Gastroesophageal sphincter (tissue), 4 donors: ENCODE measurements around the gene KIF5A. TPM values are rescaled to one million over a fixed set of nuclear protein-coding genes. Genes with fewer than 3 reads are reported as not detected.

ENCODE experiments used
- ATAC-seq: fragments of 150-250 bp; one replicate; pipeline ENCODE4 v1.9.1; 2016; ENCODE audit warnings: mild to moderate bottlenecking, moderate library complexity
- H3K27ac ChIP-seq, 4 donors: fragments of 200-600 bp; sonication (generic) in 3 of 4; 1 replicate in 3 of 4; 2 replicates in 1 of 4; pipeline ENCODE4 v1.5.1; 2016 to 2019
- H3K27me3 ChIP-seq: fragments of 200-600 bp; sonication (generic); one replicate; pipeline ENCODE4 v1.5.1; 2019
- H3K36me3 ChIP-seq, 2 donors: fragments of 200-600 bp; sonication (generic); one replicate each; pipeline ENCODE4 v1.5.1; 2019; ENCODE audit warnings: control low read depth in 1 of 2
- H3K4me1 ChIP-seq, 3 donors: fragments of 200-600 bp; sonication (generic); 1 replicate in 2 of 3; 2 replicates in 1 of 3; pipeline ENCODE4 v1.5.1; 2016 to 2019; ENCODE audit warnings: control low read depth in 2 of 3
- H3K4me3 ChIP-seq, 2 donors: fragments of 200-600 bp; sonication (generic); one replicate each; pipeline ENCODE4 v1.5.1; 2019; ENCODE audit warnings: mild to moderate bottlenecking in 1 of 2, moderate library complexity in 1 of 2
- H3K9me3 ChIP-seq, 3 donors: fragments of 200-600 bp; sonication (generic); one replicate each; pipeline ENCODE4 v1.5.1; 2017 to 2019; ENCODE audit warnings: control low read depth in 2 of 3
- EP300 ChIP-seq: sonication (generic); formaldehyde crosslinking; IDR thresholded peaks from one replicate; pipeline ENCODE4 v1.6.1; 2017; ENCODE audit warnings: antibody characterized with exemption, mild to moderate bottlenecking
- POLR2A ChIP-seq, 2 donors: fragments of 450-650 bp; IDR thresholded peaks; one replicate each; pipeline ENCODE4 v1.6.1; 2017; ENCODE audit warnings: antibody characterized with exemption in 2 of 2, mild to moderate bottlenecking in 2 of 2, moderate library complexity in 1 of 2
- POLR2AphosphoS5 ChIP-seq: sonication (generic); formaldehyde crosslinking; IDR thresholded peaks from one replicate; pipeline ENCODE4 v1.6.1; 2017; ENCODE audit warnings: antibody characterized with exemption
- WGBS, 2 donors: methylation state at CpG; one replicate each; pipeline ENCODE4 v1.1.5; 2018; ENCODE audit warnings: low coverage in 1 of 2; 5-methylcytosine and 5-hydroxymethylcytosine counted together
- total RNA-seq, 4 donors: library from RNA; depleted of rRNA; stranded (reverse); fragments of >200 nt; gene quantifications; one replicate each; pipeline ENCODE4 v1.1.0, GENCODE V29; 2016
- TF ChIP-seq, protein P1 (sequence below), 4 experiments: fragments of 200-600 bp in 2 of 4; fragments of 450-650 bp in 2 of 4; sonication (generic) in 1 of 4; IDR thresholded peaks; one replicate each; pipeline ENCODE4 v1.5.1; 2017 to 2019; ENCODE audit warnings: antibody characterized with exemption in 4 of 4, mild to moderate bottlenecking in 2 of 4, moderate library complexity in 2 of 4

KIF5A gene
- total RNA-seq, 4 donors from 2014 or later: 0.89 to 4.7 (median 1.6) TPM

DNA sequence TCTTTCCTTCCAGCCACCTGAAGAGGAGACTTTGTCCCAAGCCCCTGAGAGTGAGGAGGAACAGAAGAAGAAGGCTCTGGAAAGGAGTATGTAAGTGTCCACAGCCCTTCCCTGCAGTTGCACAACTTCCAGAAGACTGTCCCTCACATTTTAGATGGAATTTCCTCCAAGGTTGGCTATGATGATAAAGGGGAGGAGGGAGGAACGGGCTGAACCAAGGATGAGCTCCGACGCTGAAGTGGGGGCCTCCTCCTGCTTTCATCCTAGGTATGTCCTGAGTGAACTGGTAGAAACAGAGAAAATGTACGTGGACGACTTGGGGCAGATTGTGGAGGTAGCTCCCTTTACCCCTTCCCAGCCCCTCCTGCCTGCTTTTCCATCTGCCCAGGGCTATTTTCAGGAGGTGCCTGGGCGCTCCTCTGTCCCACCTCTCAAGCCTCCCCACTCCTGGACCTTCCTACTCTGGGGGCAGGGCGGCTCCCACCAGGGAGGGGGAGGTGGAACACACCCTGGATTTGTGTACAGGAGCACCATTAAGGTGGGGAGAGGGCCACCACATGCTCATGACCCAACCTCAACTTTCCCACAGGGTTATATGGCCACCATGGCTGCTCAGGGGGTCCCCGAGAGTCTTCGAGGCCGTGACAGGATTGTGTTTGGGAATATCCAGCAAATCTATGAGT is 63.7 kb downstream of the KIF5A start:
- no peaks in the 10 kb centered on the region for H3K9me3 ChIP-seq
- peaks cover 10% of the 10 kb centered on the region for H3K27me3 ChIP-seq
- no peak for ATAC-seq
- 53 to 67% methylated on average over 3 to 4 of the region's 10 CpGs for whole genome bisulfite sequencing, 2 donors
- TF ChIP-seq, protein P1, sequence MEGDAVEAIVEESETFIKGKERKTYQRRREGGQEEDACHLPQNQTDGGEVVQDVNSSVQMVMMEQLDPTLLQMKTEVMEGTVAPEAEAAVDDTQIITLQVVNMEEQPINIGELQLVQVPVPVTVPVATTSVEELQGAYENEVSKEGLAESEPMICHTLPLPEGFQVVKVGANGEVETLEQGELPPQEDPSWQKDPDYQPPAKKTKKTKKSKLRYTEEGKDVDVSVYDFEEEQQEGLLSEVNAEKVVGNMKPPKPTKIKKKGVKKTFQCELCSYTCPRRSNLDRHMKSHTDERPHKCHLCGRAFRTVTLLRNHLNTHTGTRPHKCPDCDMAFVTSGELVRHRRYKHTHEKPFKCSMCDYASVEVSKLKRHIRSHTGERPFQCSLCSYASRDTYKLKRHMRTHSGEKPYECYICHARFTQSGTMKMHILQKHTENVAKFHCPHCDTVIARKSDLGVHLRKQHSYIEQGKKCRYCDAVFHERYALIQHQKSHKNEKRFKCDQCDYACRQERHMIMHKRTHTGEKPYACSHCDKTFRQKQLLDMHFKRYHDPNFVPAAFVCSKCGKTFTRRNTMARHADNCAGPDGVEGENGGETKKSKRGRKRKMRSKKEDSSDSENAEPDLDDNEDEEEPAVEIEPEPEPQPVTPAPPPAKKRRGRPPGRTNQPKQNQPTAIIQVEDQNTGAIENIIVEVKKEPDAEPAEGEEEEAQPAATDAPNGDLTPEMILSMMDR (IDR thresholded peaks at IDR 0.05): no peak
- TF ChIP-seq POLR2A (IDR thresholded peaks at IDR 0.05): no peak
- no peak for TF ChIP-seq POLR2AphosphoS5
- no peak for TF ChIP-seq EP300
- peaks cover 0 to 83% (median 27%) of the 10 kb centered on the region in 3 donors for H3K4me1 ChIP-seq
- H3K27ac ChIP-seq: peak overlapping the region in 3 of 4 donors; percentile 96 to 99 (median 98)
- peaks cover 0 to 55% of the 10 kb centered on the region in 2 donors for H3K36me3 ChIP-seq
- peak overlapping the region in 1 of 2 donors; percentile 89 for H3K4me3 ChIP-seq

DNA sequence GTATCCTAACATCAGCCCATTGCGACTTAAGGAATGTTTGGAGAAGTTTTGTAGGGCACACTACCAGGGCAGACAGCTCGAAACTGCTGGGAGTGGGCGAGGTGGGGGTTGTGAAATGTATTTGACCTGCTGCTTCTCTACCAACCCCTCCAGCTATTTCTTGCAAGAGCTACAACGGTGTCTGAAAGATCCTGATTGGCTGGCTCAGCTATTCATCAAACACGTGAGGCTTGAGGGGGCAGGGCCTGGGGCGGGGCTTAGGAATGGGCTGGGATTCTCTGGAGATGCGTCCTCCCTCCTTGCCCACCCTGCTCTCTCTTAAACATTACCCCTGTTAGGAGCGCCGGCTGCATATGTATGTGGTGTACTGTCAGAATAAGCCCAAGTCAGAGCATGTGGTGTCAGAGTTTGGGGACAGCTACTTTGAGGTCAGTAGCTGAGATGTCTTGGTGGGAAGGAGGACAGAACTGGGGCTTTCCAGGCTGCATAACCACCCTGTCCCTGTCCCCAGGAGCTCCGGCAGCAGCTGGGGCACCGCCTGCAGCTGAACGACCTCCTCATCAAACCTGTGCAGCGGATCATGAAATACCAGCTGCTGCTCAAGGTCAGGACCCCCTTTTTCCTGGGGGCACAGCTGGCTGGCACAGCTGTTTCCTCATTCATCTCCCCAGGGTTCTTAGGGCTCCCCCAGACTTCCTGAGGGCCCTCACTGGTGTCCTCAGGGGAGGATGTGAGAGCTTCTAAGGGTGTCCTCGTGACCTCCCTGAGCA is 64.5 kb downstream of the KIF5A start:
- no peak for ATAC-seq
- Histone ChIP-seq H3K9me3 (no peaks in the 10 kb centered on the region), H3K4me3 (no peak overlapping the region), H3K36me3 (peaks cover 0 to 50% of the 10 kb centered on the region in 2 donors), H3K27ac (peak overlapping the region in 3 of 4 donors; percentile 96 to 99 (median 98)), H3K27me3 (peaks cover 10% of the 10 kb centered on the region), H3K4me1 (peaks cover 0 to 76% (median 21%) of the 10 kb centered on the region in 3 donors)
- WGBS, 2 donors: 28 to 36% methylated on average over 8 of the region's 14 CpGs
- TF ChIP-seq EP300 (no peak), POLR2AphosphoS5 (no peak), POLR2A (IDR thresholded peaks at IDR 0.05) (no peak)
- TF ChIP-seq, protein P1 (IDR thresholded peaks at IDR 0.05): no peak

DNA sequence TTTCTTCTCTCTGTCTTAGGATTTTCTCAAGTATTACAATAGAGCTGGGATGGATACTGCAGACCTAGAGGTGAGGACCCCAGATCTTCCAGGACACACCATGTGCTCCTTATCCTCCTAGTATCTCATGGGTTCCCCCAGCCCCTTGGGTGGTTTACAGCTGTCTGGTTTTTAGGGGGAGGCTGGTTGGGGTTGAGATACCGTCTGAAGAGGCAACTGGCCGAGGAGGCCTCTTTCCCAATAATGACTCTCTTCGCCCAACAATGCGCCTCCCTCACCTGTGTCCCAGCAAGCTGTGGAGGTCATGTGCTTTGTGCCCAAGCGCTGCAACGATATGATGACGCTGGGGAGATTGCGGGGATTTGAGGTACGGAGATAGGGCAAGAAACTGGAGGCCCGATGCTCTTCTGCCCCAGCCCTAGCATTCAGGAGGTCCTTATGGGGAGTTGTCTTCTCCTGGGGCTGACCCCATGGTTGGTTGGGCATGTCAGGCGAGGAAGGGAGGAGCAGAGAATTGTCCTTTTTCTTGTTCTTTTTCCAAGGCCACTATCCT is 65.2 kb downstream of the KIF5A start:
- no peak for ATAC-seq
- 79 to 100% methylated on average over 2 to 10 of the region's 11 CpGs for WGBS, 2 donors
- peaks cover 0 to 50% of the 10 kb centered on the region in 2 donors for H3K36me3 ChIP-seq
- no peak for TF ChIP-seq POLR2A (IDR thresholded peaks at IDR 0.05)
- TF ChIP-seq EP300: no peak
- TF ChIP-seq, protein P1 (IDR thresholded peaks at IDR 0.05): no peak
- no peak for TF ChIP-seq POLR2AphosphoS5
- peak overlapping the region in 3 of 4 donors; percentile 36 to 99 (median 39) for H3K27ac ChIP-seq
- peaks cover 13% of the 10 kb centered on the region for H3K27me3 ChIP-seq
- no peak overlapping the region for H3K4me3 ChIP-seq
- H3K9me3 ChIP-seq: no peaks in the 10 kb centered on the region
- peaks cover 0 to 75% (median 14%) of the 10 kb centered on the region in 3 donors for H3K4me1 ChIP-seq

DNA sequence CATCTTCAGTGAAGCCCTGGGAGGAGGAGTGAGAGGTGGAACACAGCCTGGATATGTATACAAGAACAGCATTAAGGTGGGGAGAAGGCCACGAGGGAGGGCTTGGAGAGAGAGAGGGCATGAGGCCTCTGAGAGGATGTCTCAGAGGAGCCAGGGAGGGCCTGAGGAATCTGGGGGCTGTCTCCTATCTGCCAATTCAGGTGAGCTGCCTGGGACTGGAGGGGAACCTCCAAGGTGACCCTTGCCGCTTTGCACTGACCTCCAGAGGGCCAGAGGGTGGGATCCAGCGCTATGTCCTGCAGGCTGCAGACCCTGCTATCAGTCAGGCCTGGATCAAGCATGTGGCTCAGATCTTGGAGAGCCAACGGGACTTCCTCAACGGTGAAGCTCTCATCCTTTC is 65.8 kb downstream of the KIF5A start:
- TF ChIP-seq EP300 (no peak), POLR2A (IDR thresholded peaks at IDR 0.05) (no peak), POLR2AphosphoS5 (no peak)
- TF ChIP-seq, protein P1 (IDR thresholded peaks at IDR 0.05): no peak
- no peak for ATAC-seq
- 71 to 72% methylated on average over 4 to 5 of the region's 5 CpGs for WGBS, 2 donors
- H3K36me3 ChIP-seq: peaks cover 0 to 50% of the 10 kb centered on the region in 2 donors
- peaks cover 19% of the 10 kb centered on the region for H3K27me3 ChIP-seq
- H3K4me3 ChIP-seq: no peak overlapping the region
- H3K4me1 ChIP-seq: peaks cover 0 to 73% (median 14%) of the 10 kb centered on the region in 3 donors
- H3K9me3 ChIP-seq: no peaks in the 10 kb centered on the region
- H3K27ac ChIP-seq: peak overlapping the region in 2 of 4 donors; percentile 14 to 36
